ENCODE measurements around the gene KCP.
A peak's percentile ranks its signal among the peaks of the same experiment; 100 is the strongest.

KCP gene

DNA sequence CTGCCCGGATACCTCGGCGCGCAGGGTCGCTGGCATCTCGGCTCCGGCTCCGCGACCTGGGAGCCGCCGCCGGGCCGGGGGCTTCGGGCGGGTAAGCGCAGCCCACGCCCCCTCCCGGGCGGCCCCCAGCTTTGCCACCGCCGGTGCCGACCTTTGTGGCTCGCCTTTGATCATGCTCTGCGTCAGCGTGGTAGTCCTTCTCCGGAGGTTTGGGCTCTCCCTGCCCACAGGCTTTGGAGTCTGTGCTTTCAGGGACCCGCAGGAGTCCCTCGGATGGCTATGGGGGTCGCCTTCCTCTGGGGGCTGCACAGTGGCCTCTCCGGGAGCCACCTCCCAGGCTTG is 40.6 kb downstream of the KCP start:
- no peak for DNase-seq

DNA sequence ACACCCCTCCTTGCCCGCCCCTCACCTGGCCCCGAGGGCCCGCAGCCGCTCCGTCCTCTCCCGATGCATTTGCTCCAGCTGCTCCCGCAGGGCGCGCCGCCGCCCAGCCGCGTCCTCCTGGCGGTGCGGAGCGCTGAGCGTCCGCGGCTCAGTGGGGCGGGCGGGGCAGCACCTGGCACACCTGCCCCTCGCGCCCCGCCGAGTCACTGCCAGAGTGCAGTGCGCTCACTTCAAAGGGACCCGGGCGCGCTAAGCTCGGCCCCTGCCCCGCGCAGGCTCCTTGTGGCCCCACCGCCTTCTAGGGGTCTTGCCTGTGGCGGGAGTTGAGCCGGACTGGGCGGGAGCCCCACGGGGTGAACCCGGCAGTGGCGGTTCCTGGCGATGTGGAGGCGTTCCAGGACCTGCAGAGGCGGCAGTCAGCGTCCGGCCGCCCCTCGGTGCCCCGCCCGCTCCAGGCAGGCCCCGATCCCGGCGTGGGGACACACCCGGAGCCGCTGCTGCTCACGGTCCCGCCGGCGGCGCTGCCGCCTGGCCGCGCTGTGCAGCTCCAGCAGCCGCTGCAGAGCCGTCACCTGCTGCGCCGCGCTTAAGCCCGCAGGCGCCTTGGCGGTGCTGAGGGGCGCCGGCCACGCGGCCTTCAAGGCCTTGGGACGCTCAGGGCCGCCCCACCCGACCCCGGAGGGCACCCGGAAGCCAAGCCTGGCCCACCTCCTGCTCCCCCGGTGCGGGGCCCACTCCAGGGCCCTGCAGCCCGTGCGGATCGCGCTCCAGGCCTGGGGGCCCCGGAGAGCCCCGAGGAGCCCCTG is 41.2 kb downstream of the KCP start:
- DNase-seq, result peak; percentile 69

DNA sequence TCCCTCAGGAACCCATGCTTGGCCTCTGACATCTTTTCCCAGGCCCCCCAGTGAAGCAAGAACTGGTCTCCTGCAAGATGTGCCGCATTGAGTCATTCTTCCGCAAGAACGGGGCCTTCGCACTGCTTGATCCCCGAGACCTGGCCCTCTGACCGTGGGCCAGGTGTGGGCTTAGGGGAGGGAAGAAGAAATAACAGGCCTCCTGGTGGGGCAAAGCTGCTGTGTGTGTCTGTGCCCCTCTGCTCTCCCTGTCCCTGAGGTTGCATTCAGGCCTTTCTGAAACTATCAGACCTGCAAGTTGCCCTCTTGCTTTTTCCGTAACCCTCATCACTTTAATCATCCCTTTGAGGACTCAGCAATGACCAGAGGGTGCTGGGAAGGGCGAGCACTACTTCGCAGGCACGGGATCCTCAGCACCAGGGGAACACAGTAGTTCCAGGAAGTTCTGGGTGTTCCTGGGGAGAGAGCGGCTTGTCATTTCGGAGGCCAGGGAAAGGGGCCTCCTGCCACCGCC is 41.8 kb downstream of the KCP start:
- DNase-seq, result no peak

DNA sequence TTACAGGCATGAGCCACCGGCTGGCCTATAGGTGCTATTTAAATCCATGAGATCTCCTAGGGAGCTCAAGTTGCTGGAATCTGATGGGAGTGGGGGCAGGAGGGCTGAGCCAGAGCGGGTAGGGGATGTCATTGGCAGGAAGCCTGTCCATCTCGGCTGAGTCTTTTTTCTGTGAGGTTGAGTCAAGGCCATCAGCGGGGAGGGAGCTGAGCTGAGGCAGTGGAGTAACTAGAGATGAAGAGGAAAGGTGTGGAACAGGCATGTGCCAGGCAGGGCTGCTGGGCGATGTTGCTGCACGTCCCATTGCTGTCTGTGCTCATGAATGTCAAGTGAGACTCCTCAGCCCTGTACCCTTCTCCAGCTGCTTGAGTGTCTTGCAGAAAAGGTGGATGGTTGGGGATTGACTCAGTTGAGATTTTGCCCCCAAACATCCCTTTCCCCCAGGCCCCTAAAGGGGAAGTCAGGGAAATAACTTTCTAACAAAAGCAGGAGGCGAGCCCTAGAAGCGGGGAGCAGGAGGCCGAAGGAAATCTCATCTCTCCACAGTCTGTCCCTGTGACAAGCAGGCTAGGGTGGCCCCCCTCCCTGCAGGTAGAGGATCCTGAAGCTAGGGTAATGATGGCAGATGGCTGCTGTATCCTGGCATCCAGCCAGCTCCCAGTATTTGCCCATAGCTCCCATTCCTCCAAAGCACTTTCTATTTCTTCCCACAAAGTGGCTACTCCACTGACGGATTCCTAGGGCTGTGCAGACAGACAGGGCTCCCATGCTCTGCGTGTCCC is 42.5 kb downstream of the KCP start:
- DNase-seq, result peak; percentile 69

DNA sequence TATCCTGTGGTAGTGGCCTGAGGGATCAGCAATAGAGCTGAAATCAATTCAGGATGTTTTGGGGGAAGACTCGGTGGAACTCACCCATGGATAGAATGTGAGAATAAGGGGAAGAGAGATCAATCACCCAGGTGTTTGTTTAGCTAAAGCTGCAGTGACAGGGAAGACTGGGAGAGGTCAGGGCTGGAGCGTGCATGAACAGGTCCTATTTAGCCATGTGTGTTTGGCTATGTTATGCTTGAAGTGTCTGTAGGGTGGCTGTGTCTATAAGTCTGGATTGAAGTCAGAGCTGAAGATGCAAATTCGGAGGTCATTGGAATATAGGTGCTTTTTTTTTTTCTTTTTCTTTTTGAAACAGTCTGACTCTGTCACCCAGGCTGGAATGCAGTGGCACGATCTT is 43.3 kb downstream of the KCP start:
- DNase-seq, result no peak

DNA sequence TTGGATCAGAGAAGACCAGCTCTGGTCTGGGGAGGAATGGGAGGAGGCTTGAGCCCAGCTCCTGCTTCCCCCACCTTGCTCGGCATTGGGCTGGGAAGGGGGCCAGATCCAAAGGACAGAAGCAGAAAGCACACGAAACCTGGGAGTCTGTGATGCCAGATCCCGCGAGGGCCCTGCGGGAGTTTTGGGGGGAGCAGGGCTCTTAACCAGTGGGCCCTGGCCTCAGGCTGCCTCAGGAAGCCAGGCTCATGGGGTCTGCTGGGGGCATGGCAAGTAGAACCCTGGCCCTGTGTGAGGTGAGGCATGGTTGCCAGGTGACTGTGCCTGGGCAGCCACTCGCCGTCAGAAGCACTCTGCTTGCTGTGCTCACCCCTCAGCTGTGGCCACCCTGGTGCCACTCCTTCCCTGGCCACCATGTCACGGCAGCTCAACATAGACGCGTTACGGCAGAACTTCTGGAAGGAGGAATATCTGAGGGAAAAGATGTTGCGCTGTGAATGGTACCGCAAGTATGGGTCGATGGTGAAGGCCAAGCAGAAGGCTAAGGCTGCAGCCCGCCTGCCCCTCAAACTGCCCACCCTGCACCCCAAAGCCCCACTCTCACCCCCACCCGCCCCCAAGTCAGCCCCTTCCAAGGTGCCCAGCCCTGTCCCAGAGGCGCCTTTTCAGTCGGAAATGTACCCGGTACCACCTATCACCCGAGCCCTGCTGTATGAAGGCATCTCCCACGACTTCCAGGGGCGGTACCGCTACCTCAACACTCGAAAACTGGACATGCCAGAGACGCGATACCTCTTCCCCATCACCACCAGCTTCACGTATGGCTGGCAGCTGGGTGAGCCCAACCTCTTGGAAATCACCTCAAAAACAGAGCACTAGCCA is 44.3 kb downstream of the KCP start:
- no peak for DNase-seq

DNA sequence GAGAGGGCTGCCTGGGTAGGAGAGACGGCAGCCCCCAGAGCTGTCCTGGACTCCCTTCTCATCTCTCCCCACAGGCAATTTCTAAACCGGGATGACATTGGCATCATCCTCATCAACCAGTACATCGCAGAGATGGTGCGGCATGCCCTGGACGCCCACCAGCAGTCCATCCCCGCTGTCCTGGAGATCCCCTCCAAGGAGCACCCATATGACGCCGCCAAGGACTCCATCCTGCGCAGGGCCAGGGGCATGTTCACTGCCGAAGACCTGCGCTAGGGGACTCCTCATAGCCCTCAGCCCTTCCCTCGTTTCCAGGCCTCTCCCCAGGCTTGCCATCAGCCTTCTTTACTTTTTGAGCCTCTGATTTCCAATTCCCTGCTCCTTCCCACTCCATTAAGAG is 45.2 kb downstream of the KCP start:
- no peak for DNase-seq

DNA sequence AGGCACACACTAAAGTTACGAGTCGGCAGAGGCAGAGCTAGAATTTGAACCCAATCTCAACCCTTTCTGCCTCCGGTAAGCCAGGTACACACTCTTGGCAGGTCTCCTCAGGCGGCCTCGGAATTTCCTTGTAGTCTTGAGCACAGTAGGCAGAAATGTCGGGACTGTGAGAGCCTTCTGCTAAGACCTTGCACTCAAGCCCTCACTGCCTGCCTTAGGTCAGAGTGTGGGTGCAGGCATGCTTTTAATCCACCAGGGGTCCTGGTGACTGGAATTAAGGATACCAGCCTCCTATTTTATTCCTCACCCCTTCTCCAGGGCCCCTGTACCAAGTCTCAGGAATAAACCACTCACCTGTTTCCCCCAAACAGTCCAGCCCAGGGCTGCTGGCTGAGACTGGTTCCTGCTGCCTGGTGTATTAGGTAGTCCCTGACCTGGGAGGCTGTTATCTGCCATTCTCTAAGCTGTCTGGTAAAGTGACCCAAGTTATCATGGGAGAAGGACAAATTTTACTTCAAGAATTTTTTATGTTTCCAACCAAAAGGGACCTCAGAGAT is 47.0 kb downstream of the KCP start:
- DNase-seq, result peak; percentile 61

DNA sequence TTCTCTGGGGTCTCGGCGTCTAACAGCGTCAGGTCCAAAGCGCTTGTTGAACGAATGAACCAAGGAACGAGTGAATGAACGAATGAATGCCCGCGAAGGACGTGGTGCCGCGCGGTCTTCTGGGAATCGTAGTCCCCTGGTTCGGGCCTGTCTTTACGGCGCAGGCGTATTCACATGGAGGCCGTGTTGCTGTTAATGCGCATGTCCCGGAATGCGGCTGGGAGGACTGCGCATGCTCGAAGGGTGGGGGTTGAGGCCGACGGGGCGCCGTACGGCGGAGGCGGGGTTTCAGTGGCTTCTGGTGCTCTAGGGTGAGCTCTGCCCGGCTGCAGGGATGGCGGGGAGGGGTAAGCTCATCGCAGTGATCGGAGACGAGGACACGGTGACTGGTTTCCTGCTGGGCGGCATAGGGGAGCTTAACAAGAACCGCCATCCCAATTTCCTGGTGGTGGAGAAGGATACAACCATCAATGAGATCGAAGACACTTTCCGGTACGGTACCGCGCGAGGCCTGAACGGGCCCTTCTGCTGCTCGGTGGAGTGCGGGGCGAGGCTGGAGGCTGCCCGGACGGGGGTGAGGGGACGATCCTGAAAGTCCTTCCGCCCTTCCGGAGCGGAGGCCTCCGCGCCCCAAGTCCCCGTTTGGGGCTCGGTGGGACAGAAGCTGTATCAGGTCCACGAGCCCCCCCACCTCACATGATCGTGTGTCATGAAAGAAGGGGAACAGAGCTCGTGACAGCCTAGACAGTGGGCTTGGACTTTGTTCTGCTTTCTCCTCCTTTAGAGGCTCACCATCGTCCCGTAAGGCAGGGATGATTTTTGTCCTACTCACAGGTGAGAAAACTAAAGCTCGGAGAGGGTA is 47.7 kb downstream of the KCP start, which contains the start of gene ATP6V1F:
TSS of gene ATP6V1F (plus strand) at position 286 of the 862 bp plus-strand sequence. CDS start at position 335, 49 bp downstream.
- peak; percentile 94 for DNase-seq

DNA sequence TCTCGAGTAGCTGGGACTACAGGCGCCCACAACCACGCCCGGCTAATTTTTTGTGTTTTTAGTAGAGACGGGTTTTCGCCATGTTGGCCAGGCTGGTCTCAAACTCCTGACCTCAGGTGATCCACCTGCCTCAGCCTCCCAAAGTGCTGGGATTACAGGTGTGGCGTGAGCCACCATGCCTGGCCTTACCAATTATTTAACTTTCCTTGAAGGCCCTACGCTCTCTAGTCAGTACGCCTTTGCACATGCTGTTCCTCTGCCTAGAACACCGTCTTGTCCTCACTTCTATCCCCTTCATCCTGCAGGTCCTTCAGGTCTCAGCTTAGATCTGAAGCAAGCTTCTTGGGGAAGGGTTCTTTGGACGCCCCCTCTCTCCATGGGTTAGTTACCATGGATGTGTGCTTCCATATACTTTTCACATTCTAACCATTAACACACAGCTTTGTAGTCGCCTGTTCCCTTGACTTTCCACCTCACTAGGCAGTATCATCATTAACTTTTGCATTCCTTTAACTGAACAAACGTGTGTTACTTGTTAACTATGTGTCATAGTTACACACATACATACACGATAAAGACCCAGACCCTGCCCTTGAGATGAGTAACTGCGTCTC is 48.4 kb downstream of the KCP start:
- no peak for DNase-seq

DNA sequence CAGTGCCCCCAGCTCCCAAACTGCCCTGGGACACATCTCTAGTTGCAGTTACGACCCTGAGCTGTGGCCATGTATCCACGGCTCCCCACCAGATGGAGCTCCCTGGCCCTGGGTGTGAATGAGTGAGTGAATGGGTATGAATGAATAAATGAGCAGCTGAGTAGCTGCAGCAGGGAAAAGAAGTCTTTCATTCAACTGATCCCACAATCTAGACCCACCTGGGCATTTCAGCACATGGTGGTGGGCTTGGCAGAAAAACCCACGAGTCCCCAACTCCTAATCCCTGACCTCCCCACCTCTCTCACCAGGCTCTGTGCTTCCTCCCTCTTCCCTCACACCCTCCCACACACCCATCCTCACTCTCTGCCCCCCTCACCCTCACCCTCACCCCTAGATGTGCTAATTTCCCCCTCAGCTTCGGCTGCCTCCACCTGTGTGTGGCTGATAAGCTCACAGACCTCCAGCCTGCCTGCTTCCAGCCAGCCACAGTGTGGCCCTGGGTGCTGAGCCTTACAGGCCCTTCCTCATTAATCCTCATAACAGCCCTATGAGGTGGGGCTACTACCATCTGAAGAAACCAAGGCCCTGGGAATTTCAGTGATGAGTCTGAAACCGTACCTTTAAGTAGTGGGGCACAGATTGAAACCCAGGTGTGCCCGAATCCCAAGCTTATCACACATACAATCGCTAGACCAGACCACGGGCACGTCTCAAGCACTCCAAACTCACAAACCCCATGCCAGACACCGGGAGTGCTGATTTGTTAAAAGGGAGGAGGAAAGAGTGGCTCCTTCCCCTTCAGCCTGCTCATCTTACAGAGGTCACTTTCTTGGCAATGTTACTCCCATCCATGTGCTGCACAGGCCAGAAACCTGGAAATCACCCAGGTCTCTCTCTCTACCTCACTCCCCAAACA is 50.1 kb downstream of the KCP start:
- DNase-seq, result no peak

DNA sequence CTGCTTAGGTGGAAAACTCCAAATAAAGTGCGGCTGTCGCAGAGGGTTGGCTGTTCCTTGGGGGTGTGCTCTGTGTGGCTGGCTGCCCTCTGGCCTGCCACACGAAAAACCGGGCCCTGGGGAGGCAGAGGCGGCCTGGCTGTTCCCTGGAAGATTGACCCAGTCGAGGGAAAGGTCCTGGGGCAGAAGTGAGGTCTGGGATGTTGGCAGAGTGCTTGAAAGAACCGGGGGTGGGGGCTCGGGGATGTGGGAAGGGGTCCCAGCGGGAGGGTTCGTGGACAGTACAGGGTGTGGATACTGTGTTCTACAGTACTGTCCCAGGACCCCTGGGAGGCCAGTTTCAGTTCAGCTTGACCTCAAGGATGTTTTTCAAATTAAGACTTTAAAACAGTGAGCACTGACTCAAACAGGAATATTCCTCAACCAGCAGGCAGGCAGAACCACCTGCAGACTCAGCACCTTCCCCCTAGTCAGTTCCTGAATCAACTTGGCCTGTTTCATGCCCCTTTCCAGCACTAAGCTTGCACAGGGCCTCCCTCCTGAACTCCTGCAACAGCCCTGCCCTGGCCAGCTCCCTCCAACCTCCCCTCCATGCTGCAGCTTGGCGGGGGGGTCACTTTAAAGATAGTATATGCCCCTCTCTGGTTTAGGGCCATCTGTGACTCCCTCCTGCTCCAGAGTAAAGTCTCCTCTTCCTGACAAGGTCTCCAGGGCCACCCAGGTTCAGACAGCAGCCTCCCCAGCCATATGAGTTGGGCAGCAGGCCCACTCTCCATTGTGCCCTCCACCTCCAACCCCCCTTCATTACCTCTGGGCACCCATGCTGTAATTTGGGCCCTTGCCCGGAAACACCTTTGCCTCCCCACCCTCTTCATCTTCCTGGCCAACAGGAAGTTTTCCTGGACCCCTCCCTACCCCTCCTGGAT is 51.0 kb downstream of the KCP start:
- no peak for DNase-seq

DNA sequence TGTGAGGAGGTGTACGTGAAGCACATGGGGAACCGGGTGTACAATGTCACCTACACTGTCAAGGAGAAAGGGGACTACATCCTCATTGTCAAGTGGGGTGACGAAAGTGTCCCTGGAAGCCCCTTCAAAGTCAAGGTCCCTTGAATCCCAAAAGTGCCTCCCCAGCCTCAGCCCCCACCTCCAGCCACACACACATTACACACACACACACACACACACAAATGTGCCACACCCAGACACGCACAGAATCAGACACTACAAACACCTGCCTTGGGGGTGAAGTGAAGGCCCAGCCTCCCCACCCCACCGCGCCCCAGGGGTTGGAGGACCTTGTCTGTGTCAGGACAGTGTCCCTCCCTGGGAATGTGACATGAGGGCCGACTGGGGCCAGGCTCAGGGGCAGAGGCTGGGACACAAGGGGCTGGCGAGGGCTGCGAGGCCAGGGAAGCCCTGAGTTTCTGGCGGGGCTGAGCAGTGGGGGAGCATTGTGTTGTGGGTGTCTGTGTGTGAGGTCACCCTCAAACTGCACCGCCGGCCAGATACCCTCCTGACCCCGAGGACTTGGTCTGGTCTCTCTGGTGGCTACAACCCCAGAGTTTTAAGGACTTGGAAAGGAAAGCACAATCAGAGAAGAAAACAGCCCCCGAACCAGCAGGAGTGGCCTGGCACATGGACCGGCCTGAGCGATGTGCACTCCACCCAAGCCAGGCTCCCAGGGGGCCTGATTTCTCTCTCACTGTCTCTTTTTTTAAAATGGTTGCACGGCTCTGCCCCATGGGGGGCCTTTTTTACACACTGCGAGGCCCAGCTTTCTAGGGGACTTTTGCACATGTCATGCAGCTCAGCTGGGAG is 51.9 kb downstream of the KCP start:
- no peak for DNase-seq

DNA sequence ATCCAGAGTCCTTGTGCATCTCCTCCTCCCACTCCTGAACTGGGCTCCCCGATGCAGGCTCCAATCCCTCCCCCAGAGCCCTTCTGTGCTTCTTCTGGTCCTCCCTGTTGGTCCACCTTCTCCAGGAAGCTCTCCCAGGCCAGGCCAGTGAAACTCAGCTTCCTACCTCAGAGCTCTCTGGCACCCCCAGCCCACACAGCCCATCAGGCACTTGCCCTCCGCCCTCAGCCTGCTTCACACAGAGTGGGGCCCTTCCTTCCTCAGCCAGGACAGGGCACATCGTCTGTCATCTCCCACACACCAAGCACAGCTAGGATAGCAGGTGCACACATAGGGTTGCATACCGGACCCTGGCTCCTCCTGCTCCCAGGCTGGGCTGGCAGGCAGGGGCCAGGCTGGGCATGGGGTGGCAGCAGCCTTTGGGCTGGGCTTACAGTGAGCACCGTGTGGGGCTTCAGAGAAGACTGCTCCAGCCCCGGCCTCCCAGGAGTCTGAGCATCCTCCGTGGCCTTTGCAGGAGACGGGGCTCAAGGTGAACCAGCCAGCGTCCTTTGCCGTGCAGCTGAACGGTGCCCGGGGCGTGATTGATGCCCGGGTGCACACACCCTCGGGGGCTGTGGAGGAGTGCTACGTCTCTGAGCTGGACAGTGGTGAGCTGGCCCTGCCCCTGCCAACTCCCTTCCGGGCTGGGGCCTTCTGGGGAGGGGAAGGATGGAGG is 54.3 kb downstream of the KCP start:
- DNase-seq, result no peak

DNA sequence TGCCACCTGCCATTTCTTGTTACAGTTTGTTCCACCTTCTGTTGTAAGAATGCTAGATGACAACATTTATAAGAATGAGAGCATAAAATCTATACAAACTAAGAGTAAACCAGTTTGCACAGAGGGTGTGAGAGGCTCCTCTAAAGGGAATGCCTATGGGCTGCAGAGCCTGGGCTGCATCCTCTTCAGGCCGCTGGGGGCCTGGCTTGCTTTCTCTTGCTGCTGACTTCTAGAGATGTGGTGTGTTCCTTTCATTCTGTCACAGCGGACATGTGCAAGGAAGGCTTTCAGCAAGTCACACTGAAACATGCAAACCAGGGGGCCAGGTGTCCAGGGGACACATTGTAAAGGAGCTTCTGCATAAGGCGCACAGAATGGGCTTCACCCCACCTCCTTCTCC is 55.0 kb downstream of the KCP start:
- DNase-seq, result no peak

DNA sequence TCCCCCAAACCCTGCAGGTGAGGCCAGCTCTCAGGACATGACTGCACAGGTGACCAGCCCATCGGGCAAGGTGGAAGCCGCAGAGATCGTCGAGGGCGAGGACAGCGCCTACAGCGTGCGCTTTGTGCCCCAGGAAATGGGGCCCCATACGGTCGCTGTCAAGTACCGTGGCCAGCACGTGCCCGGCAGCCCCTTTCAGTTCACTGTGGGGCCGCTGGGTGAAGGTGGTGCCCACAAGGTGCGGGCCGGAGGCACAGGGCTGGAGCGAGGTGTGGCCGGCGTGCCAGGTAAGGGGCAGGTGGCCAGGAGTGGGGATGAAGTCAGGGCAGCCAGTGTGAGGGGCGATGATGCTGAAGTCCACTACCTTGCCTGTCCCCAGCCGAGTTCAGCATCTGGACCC is 56.1 kb downstream of the KCP start:
- no peak for DNase-seq

DNA sequence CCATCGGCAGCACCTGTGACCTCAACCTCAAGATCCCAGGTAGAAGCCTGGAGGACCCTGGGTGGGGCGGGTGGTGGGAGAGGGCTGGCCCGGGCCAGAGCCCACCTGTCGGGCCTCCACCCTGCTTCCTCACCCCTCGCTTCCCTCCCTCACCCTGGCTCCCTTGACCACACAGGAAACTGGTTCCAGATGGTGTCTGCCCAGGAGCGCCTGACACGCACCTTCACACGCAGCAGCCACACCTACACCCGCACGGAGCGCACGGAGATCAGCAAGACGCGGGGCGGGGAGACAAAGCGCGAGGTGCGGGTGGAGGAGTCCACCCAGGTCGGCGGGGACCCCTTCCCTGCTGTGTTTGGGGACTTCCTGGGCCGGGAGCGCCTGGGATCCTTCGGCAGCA is 56.7 kb downstream of the KCP start:
- no peak for DNase-seq
